ENCODE data around the gene WDFY4. TPM values are rescaled to one million over a fixed set of nuclear protein-coding genes. Genes with fewer than 3 reads are reported as not detected.

Gene WDFY4
- total RNA-seq, 4 donors from 2014 or later, result 5.0 to 16.5 (median 8.8) TPM

DNA sequence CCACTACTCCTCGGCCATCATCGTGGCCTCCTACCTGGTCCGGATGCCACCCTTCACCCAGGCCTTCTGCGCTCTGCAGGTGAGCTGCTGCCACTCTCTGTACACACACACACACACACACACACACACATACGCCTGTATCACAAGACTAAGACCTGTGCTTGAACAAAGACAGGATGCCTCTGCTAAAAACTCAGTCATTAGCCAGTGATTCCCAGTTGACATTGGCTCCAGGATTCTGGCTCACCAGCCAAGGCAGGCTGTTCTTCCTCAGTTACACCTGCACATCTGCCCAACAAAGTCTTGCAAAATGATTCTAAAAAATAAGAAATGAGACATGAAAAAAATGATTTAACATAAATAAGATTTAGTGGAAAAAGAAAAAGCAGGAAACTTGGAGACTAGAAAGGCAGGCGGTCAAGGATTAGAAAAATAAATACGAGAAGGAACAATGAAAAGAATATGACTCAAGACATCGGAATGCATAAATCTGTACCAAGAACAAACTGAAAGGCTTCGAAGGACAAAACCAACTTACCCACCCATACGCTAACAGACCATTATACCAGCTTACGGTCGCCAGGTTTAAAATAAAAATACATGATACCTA, 262.3 kb downstream of the WDFY4 start:
- Histone ChIP-seq H3K4me1 (peaks cover 0 to 21% (median 0%) of the 10 kb centered on the region in 4 donors), H3K9me3 (no peaks in the 10 kb centered on the region), H3K4me3 (no peak overlapping the region), H3K27ac (no peak overlapping the region), H3K27me3 (no peaks in the 10 kb centered on the region), H3K36me3 (no peaks in the 10 kb centered on the region)
- DNase-seq (ENCODE audit: low spot score in 2 of 2), result no peak
- TF ChIP-seq, protein P1, sequence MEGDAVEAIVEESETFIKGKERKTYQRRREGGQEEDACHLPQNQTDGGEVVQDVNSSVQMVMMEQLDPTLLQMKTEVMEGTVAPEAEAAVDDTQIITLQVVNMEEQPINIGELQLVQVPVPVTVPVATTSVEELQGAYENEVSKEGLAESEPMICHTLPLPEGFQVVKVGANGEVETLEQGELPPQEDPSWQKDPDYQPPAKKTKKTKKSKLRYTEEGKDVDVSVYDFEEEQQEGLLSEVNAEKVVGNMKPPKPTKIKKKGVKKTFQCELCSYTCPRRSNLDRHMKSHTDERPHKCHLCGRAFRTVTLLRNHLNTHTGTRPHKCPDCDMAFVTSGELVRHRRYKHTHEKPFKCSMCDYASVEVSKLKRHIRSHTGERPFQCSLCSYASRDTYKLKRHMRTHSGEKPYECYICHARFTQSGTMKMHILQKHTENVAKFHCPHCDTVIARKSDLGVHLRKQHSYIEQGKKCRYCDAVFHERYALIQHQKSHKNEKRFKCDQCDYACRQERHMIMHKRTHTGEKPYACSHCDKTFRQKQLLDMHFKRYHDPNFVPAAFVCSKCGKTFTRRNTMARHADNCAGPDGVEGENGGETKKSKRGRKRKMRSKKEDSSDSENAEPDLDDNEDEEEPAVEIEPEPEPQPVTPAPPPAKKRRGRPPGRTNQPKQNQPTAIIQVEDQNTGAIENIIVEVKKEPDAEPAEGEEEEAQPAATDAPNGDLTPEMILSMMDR (IDR thresholded peaks at IDR 0.05), result no peak
- TF ChIP-seq POLR2A (IDR thresholded peaks at IDR 0.05) (no peak), EP300 (IDR thresholded peaks at IDR 0.05) (no peak)
- 58 to 68% methylated on average over 12 of the region's 12 CpGs for WGBS, 2 donors

DNA sequence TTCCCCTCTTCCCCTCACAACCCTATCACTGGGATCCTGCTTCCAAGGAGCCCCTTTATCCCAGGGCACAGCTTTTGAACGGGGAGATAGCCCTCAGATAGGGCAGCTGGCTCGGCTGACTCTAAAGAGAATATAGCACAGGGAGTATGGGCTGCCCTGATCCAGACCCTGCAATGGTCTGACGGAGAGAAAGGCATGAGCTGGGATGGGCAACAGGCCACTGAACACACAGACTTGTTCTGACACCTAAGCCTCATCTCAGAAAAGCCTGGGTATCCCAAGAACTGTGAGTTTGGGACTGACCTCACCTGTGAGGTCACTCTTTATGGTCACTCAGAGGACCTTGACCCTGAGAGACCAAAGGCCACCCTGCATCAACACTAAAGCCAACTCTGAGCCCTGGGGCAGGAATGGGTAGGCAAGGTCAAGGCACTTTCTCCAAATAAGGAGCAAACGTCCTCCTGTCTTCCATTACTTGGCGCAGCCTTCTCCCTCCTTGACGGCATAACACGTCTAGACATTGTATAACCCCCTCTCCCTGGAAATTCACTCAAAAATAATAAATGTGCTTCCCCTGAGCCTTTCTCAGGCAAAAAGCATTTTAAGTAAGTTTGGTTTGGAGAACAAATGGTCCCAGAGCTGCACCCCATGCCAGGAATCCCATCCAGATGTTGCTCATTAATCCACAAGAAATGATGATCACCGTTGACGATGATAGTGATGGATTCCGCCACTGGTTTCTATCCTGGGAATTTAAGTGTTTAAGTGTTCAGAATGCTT, 263.2 kb downstream of the WDFY4 start:
- Histone ChIP-seq H3K27me3 (no peaks in the 10 kb centered on the region), H3K4me3 (no peak overlapping the region), H3K9me3 (no peaks in the 10 kb centered on the region), H3K36me3 (no peaks in the 10 kb centered on the region), H3K27ac (no peak overlapping the region), H3K4me1 (peaks cover 0 to 21% (median 0%) of the 10 kb centered on the region in 4 donors)
- 50 to 55% methylated on average over 10 of the region's 10 CpGs for whole genome bisulfite sequencing, 2 donors
- TF ChIP-seq, protein P1 (IDR thresholded peaks at IDR 0.05), result no peak
- no peak for TF ChIP-seq POLR2A (IDR thresholded peaks at IDR 0.05)
- TF ChIP-seq EP300 (IDR thresholded peaks at IDR 0.05), result no peak
- no peak for DNase-seq (ENCODE audit: low spot score in 2 of 2)

DNA sequence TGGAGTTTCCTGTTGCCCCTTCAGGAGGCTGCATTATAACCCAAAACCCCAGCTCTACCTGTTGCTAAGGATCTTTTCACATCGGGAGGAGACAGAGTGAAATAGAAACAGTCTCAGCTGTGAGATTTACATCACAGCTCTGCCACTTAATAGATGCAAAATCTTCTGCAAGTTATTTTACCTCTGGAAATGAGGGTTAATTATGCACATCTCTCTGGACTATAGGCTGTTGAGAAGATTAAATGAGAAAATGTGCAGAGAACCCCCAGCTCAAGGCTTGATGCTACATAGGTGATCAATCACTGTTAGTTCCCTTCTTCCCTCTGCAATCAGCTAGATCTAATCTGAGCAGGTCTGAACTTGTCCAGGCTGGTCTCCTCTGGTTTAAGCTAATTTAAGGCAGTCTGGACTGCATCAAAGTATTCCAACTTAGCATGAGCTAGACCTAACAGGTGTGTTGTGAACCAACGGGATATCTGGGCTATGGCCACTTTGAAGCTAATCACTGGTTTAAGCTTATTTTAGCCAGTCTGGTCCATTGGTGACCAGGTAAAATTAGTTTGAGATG, 263.9 kb downstream of the WDFY4 start:
- Histone ChIP-seq H3K4me3 (no peak overlapping the region), H3K27ac (no peak overlapping the region), H3K4me1 (peaks cover 0 to 21% (median 0%) of the 10 kb centered on the region in 4 donors), H3K9me3 (no peaks in the 10 kb centered on the region), H3K36me3 (no peaks in the 10 kb centered on the region), H3K27me3 (no peaks in the 10 kb centered on the region)
- DNase-seq (ENCODE audit: low spot score in 2 of 2), result no peak
- WGBS, 2 donors, result 76 to 81% methylated on average over 2 of the region's 2 CpGs
- no peak for TF ChIP-seq EP300 (IDR thresholded peaks at IDR 0.05)
- TF ChIP-seq, protein P1 (IDR thresholded peaks at IDR 0.05), result no peak
- TF ChIP-seq POLR2A (IDR thresholded peaks at IDR 0.05), result no peak

DNA sequence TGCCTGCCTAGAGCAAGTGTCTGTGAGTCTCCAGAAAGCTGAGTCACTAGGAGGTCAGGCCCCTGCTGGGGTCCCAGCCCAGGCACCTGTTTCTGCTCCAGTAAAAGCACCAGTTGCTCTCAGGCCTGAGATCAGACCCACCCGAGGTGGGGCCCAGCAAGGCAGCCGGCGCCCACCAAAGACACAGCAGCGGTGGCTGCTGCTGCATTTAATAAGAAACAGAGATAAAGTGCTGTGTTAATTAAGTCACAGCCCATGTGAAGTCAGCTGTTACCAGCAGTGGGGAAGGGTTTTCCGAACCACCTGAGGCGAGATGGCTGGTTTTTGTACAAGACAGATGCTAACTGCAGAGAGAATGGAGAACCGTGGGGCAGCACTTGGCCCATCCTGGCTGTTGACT, 267.0 kb downstream of the WDFY4 start:
- H3K27me3 ChIP-seq, result no peaks in the 10 kb centered on the region
- DNase-seq (ENCODE audit: low spot score in 2 of 2), result no peak
- H3K36me3 ChIP-seq, result no peaks in the 10 kb centered on the region
- TF ChIP-seq POLR2A (IDR thresholded peaks at IDR 0.05), result no peak
- no peak for TF ChIP-seq EP300 (IDR thresholded peaks at IDR 0.05)
- TF ChIP-seq, protein P1 (IDR thresholded peaks at IDR 0.05), result no peak
- H3K4me1 ChIP-seq, result peaks cover 0 to 14% (median 0%) of the 10 kb centered on the region in 4 donors
- WGBS, 2 donors, result 87 to 91% methylated on average over 7 of the region's 7 CpGs
- no peaks in the 10 kb centered on the region for H3K9me3 ChIP-seq
- no peak overlapping the region for H3K4me3 ChIP-seq
- no peak overlapping the region for H3K27ac ChIP-seq
